SK-N-SH (cell line): ENCODE measurements around the gene C1QTNF2. TPM values are rescaled to one million over a fixed set of nuclear protein-coding genes. Genes with fewer than 3 reads are reported as not detected.

Experiments
- CTCF ChIA-PET: fragments of 300-600, 350-600 bp; formaldehyde crosslinking; extraction: SDS; loops from one replicate; lab custom pipeline; 2021; lab: Yijun Ruan, JAX
- POLR2A ChIA-PET: fragments of 350-600 bp; sonication (Branson Sonifier 250); formaldehyde crosslinking; extraction: SDS; loops from one replicate; lab custom pipeline; 2020; ENCODE audit warnings: antibody characterized with exemption, inconsistent platforms; lab: Yijun Ruan, JAX
- DNase-seq: peaks from one replicate; pipeline ENCODE4 v3.0.0; 2012
- H2AFZ ChIP-seq: fragments of 200-600 bp; sonication (generic); 2 replicates; pipeline ENCODE4 v1.8.1; 2016; ENCODE audit warnings: antibody characterized with exemption, mild to moderate bottlenecking, low read depth
- H3F3A ChIP-seq: fragments of 200-600 bp; sonication (generic); replicated peaks from 2 replicates; pipeline ENCODE3; 2016; ENCODE audit warnings: antibody characterized with exemption, mild to moderate bottlenecking; ENCODE audit not compliant: insufficient read depth
- H3K27ac ChIP-seq, 2 experiments: fragments of 200-500 bp in 1 of 2; fragments of 200-600 bp in 1 of 2; sonication (Bioruptor generic) in 1 of 2; sonication (generic), shearing (Covaris generic) in 1 of 2; 2 replicates each; pipeline versions ENCODE4 v1.5.1 to v1.6.1; 2014 to 2016; ENCODE audit warnings: low read depth in 2 of 2, inconsistent platforms in 1 of 2, low read length in 1 of 2, mild to moderate bottlenecking in 1 of 2, mixed read lengths in 1 of 2
- H3K27me3 ChIP-seq: fragments of 200-600 bp; sonication (generic), shearing (Covaris generic); 2 replicates; pipeline ENCODE4 v1.6.1; 2016; ENCODE audit warnings: mixed run types; ENCODE audit not compliant: insufficient read depth
- H3K36me3 ChIP-seq, 2 experiments: fragments of 200-500 bp in 1 of 2; fragments of 200-600 bp in 1 of 2; sonication (Bioruptor generic) in 1 of 2; sonication (generic) in 1 of 2; replicated peaks in 1 of 2; 2 replicates each; pipeline versions ENCODE3 to v1.5.1; 2014 to 2016; ENCODE audit warnings: low read length in 1 of 2, mild to moderate bottlenecking in 1 of 2; ENCODE audit not compliant: insufficient read depth in 2 of 2, control insufficient read depth in 1 of 2
- H3K4me1 ChIP-seq, 2 experiments: fragments of 200-500 bp in 1 of 2; fragments of 200-600 bp in 1 of 2; sonication (Bioruptor generic) in 1 of 2; sonication (generic), shearing (Covaris generic) in 1 of 2; 2 replicates each; pipeline versions ENCODE4 v1.5.1 to v1.6.1; 2014 to 2016; ENCODE audit warnings: low read depth in 1 of 2, low read length in 1 of 2, mixed run types in 1 of 2; ENCODE audit not compliant: insufficient read depth in 2 of 2, control insufficient read depth in 1 of 2
- H3K4me2 ChIP-seq: fragments of 200-600 bp; sonication (generic), shearing (Covaris generic); 2 replicates; pipeline ENCODE4 v1.6.1; 2017; ENCODE audit warnings: mixed run types
- H3K4me3 ChIP-seq, 2 experiments: fragments of 200-500 bp in 1 of 2; fragments of 200-600 bp in 1 of 2; sonication (Bioruptor generic) in 1 of 2; sonication (generic), shearing (Covaris generic) in 1 of 2; 2 replicates each; pipeline versions ENCODE4 v1.5.1 to v1.8.1; 2014 to 2016; ENCODE audit warnings: low read depth in 2 of 2, inconsistent platforms in 1 of 2, low read length in 1 of 2, mild to moderate bottlenecking in 1 of 2, mixed read lengths in 1 of 2, moderate library complexity in 1 of 2
- H3K79me2 ChIP-seq: fragments of 200-600 bp; sonication (generic); 2 replicates; pipeline ENCODE4 v1.8.1; 2017; ENCODE audit warnings: mild to moderate bottlenecking; ENCODE audit not compliant: insufficient read depth
- H3K9ac ChIP-seq: fragments of 200-600 bp; sonication (generic); 2 replicates; pipeline ENCODE4 v1.6.1; 2017; ENCODE audit warnings: mixed run types
- H3K9me2 ChIP-seq: fragments of 200-600 bp; sonication (generic); 2 replicates; pipeline ENCODE4 v1.6.1; 2017; ENCODE audit warnings: mixed run types
- H3K9me3 ChIP-seq: fragments of 200-600 bp; sonication (generic); 2 replicates; pipeline ENCODE4 v1.6.1; 2017; ENCODE audit warnings: mixed run types, mild to moderate bottlenecking, moderate library complexity
- H4K20me1 ChIP-seq: fragments of 200-600 bp; sonication (generic); 2 replicates; pipeline ENCODE4 v1.6.1; 2017; ENCODE audit warnings: mild to moderate bottlenecking, mixed run types; ENCODE audit not compliant: insufficient read depth
- CTCF ChIP-seq: fragments of 200-600 bp; sonication (generic); IDR thresholded peaks from 2 replicates; pipeline ENCODE4 v1.6.1; 2017; ENCODE audit warnings: antibody characterized with exemption, mild to moderate bottlenecking, moderate library complexity
- FOSL2 ChIP-seq: IDR thresholded peaks from 2 replicates; pipeline ENCODE4 v1.4.0; 2012; ENCODE audit warnings: low read depth, mild to moderate bottlenecking, moderate library complexity, borderline replicate concordance
- GABPA ChIP-seq: IDR thresholded peaks from 2 replicates; pipeline ENCODE4 v1.4.0; 2012; ENCODE audit warnings: low read depth, mild to moderate bottlenecking
- IRF3 ChIP-seq: fragments of 150-350 bp; IDR thresholded peaks from 2 replicates; pipeline ENCODE4 v1.6.1; 2016; ENCODE audit warnings: mild to moderate bottlenecking, low read depth, low read length
- MAX ChIP-seq: IDR thresholded peaks from 2 replicates; pipeline ENCODE4 v1.4.0; 2012; ENCODE audit warnings: low read depth
- NRF1 ChIP-seq: IDR thresholded peaks from 2 replicates; pipeline ENCODE4 v1.6.1; 2012; ENCODE audit warnings: low read depth, mild to moderate bottlenecking, low read length
- RCOR1 ChIP-seq: fragments of 150-350 bp; IDR thresholded peaks from 2 replicates; pipeline ENCODE4 v1.6.1; 2017; ENCODE audit warnings: antibody characterized with exemption, low read length
- RFX5 ChIP-seq: IDR thresholded peaks from 2 replicates; pipeline ENCODE4 v1.6.1; 2012; ENCODE audit warnings: mild to moderate bottlenecking, improper control_type of control experiment, low read length
- SIN3A ChIP-seq: IDR thresholded peaks from 2 replicates; pipeline ENCODE4 v1.6.1; 2012; ENCODE audit warnings: low read depth, mild to moderate bottlenecking, low read length, moderate library complexity, borderline replicate concordance
- SMC3 ChIP-seq: IDR thresholded peaks from 2 replicates; pipeline ENCODE4 v1.6.1; 2012; ENCODE audit warnings: low read depth, low read length, improper control_type of control experiment
- TCF12 ChIP-seq: IDR thresholded peaks from 2 replicates; pipeline ENCODE4 v1.4.0; 2012
- USF1 ChIP-seq: IDR thresholded peaks from 2 replicates; pipeline ENCODE4 v1.4.0; 2012; ENCODE audit warnings: low read depth, borderline replicate concordance
- YY1 ChIP-seq: IDR thresholded peaks from 2 replicates; pipeline ENCODE4 v1.4.0; 2012; ENCODE audit warnings: low read depth, mild to moderate bottlenecking
- ZBTB33 ChIP-seq: IDR thresholded peaks from 2 replicates; pipeline ENCODE4 v1.4.0; 2012; ENCODE audit warnings: low read depth, borderline replicate concordance
- WGBS: methylation state at CpG from one replicate; pipeline ENCODE4 v1.1.6; 2017; ENCODE audit warnings: low lambda C conversion rate; 5-methylcytosine and 5-hydroxymethylcytosine counted together
- polyA plus RNA-seq, 3 experiments: library from polyadenylated mRNA; depleted of rRNA; stranded (reverse); fragments of >200 nt; gene quantifications; 2 replicates each; pipeline ENCODE4 v1.2.3, GENCODE V29; 2012

The C1QTNF2 gene
- polyA plus RNA-seq, 1 of the 3 experiments (the other 2 are of a cell fraction): 0.67 TPM

GRCh38 chr5:160317434-160317833, 53.0 kb downstream of the C1QTNF2 start:
- ChIA-PET CTCF (no interaction called here), POLR2A (no interaction called here)
- DNase-seq: no peak
- WGBS: 86% methylated on average over 5 of the region's 5 CpGs
- no peaks in the 10 kb centered on the region for H3K79me2 ChIP-seq
- no peaks in the 10 kb centered on the region for H3F3A ChIP-seq
- no peak overlapping the region for H3K27ac ChIP-seq
- no peak overlapping the region for H2AFZ ChIP-seq
- H3K4me1 ChIP-seq: peaks cover 2 to 6% of the 10 kb centered on the region in 2 experiments; a peak in 2 of 4 replicates
- no peaks in the 10 kb centered on the region for H3K9me3 ChIP-seq
- no peak overlapping the region for H3K4me2 ChIP-seq
- no peak overlapping the region for H3K4me3 ChIP-seq
- H3K9ac ChIP-seq: no peak overlapping the region
- H4K20me1 ChIP-seq: no peaks in the 10 kb centered on the region
- H3K9me2 ChIP-seq: no peaks in the 10 kb centered on the region
- H3K27me3 ChIP-seq: no peaks in the 10 kb centered on the region
- H3K36me3 ChIP-seq: no peaks in the 10 kb centered on the region
- TF ChIP-seq ZBTB33: no peak
- TF ChIP-seq USF1: no peak
- no peak for TF ChIP-seq CTCF
- TF ChIP-seq TCF12: no peak
- TF ChIP-seq GABPA: no peak
- no peak for TF ChIP-seq FOSL2
- no peak for TF ChIP-seq MAX
- TF ChIP-seq SMC3: no peak
- no peak for TF ChIP-seq YY1
- TF ChIP-seq NRF1: no peak
- no peak for TF ChIP-seq SIN3A
- TF ChIP-seq IRF3: no peak
- no peak for TF ChIP-seq RCOR1
- no peak for TF ChIP-seq RFX5
